ENCODE results near the gene TMEM81.
A peak's percentile ranks its signal among the peaks of the same experiment; 100 is the strongest.

Gene TMEM81

GRCh38 chr1:205084360-205084759 lies at the start of gene TMEM81:
Gene TMEM81 (minus strand): TSS chr1:205084460. CDS start chr1:205084320, 140 bp downstream.
- no peak for DNase-seq (ENCODE audit: low read depth in 2 of 2)

GRCh38 chr1:205133287-205133686 lies 49.0 kb upstream of the TMEM81 start:
- DNase-seq (ENCODE audit: low read depth in 2 of 2) = no peak

GRCh38 chr1:205129447-205130029 lies 45.3 kb upstream of the TMEM81 start:
- no peak for DNase-seq (ENCODE audit: low read depth in 2 of 2)

GRCh38 chr1:205128050-205128449 lies 43.8 kb upstream of the TMEM81 start:
- no peak for DNase-seq (ENCODE audit: low read depth in 2 of 2)

GRCh38 chr1:205127646-205128045 lies 43.4 kb upstream of the TMEM81 start:
- no peak for DNase-seq (ENCODE audit: low read depth in 2 of 2)

- no peak for DNase-seq (ENCODE audit: low read depth in 2 of 2)
Observed at GRCh38 chr1:205124726-205125125, 40.5 kb upstream of the TMEM81 start.

GRCh38 chr1:205122489-205122882 lies 38.2 kb upstream of the TMEM81 start:
- DNase-seq (ENCODE audit: low read depth in 2 of 2) = no peak

GRCh38 chr1:205121660-205122488 lies 37.6 kb upstream of the TMEM81 start, which contains the start of gene RBBP5:
Gene RBBP5 (minus strand): TSS chr1:205121978. CDS start chr1:205121873, 105 bp downstream.
- peak; percentile 92 for DNase-seq (ENCODE audit: low read depth in 2 of 2)

- DNase-seq (ENCODE audit: low read depth in 2 of 2) = no peak
Observed at GRCh38 chr1:205118752-205119151, 34.5 kb upstream of the TMEM81 start.

GRCh38 chr1:205111354-205111753 lies 27.1 kb upstream of the TMEM81 start:
- no peak for DNase-seq (ENCODE audit: low read depth in 2 of 2)

- DNase-seq (ENCODE audit: low read depth in 2 of 2) = no peak
Observed at GRCh38 chr1:205109711-205110110, 25.5 kb upstream of the TMEM81 start.

- no peak for DNase-seq (ENCODE audit: low read depth in 2 of 2)
Observed at GRCh38 chr1:205109269-205109668, 25.0 kb upstream of the TMEM81 start.

GRCh38 chr1:205108464-205108863 lies 24.2 kb upstream of the TMEM81 start:
- DNase-seq (ENCODE audit: low read depth in 2 of 2) = no peak

- DNase-seq (ENCODE audit: low read depth in 2 of 2) = no peak
Observed at GRCh38 chr1:205107327-205107726, 23.1 kb upstream of the TMEM81 start.

GRCh38 chr1:205102404-205102803 lies 18.1 kb upstream of the TMEM81 start:
- DNase-seq (ENCODE audit: low read depth in 2 of 2) = no peak

- no peak for DNase-seq (ENCODE audit: low read depth in 2 of 2)
Observed at GRCh38 chr1:205098242-205098641, 14.0 kb upstream of the TMEM81 start.

- no peak for DNase-seq (ENCODE audit: low read depth in 2 of 2)
Observed at GRCh38 chr1:205095422-205095821, 11.2 kb upstream of the TMEM81 start.

GRCh38 chr1:205091043-205091740 lies 6.9 kb upstream of the TMEM81 start:
- no peak for DNase-seq (ENCODE audit: low read depth in 2 of 2)

GRCh38 chr1:205088341-205088740 lies 4.1 kb upstream of the TMEM81 start:
- no peak for DNase-seq (ENCODE audit: low read depth in 2 of 2)

GRCh38 chr1:205082431-205082830 lies 1.8 kb downstream of the TMEM81 start:
- no peak for DNase-seq (ENCODE audit: low read depth in 2 of 2)

GRCh38 chr1:205077934-205078311 lies 6.3 kb downstream of the TMEM81 start:
- DNase-seq (ENCODE audit: low read depth in 2 of 2) = no peak

- DNase-seq (ENCODE audit: low read depth in 2 of 2) = no peak
Observed at GRCh38 chr1:205077158-205077933, 6.9 kb downstream of the TMEM81 start.

Data from stimulated activated CD8-positive, alpha-beta memory T cell treated with anti-CD3 and anti-CD28 coated beads, Interleukin-7, amount 100 ng/mL, for 1 hour (primary cell).